ENCODE measurements around the gene FGD6.

DNA sequence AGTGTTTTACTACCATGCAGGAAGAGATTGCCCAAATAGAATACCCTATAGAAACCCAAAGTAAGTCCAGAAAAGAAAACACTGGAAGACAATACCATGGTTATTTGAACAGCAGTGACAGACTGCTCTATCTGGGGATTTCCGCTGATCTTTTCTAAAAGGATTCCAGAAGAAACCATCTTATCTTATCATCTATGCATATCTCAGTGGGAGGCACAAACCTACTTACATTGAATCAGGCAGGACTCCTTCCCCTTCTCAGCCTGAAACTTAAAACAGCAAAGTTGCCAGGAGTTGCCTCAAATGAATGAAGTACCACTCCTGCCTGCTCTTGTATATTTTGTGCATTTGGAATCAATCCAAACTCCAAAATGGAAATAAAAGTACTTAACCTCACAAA is 87.2 kb downstream of the FGD6 start:
- TF ChIP-seq, protein P1, sequence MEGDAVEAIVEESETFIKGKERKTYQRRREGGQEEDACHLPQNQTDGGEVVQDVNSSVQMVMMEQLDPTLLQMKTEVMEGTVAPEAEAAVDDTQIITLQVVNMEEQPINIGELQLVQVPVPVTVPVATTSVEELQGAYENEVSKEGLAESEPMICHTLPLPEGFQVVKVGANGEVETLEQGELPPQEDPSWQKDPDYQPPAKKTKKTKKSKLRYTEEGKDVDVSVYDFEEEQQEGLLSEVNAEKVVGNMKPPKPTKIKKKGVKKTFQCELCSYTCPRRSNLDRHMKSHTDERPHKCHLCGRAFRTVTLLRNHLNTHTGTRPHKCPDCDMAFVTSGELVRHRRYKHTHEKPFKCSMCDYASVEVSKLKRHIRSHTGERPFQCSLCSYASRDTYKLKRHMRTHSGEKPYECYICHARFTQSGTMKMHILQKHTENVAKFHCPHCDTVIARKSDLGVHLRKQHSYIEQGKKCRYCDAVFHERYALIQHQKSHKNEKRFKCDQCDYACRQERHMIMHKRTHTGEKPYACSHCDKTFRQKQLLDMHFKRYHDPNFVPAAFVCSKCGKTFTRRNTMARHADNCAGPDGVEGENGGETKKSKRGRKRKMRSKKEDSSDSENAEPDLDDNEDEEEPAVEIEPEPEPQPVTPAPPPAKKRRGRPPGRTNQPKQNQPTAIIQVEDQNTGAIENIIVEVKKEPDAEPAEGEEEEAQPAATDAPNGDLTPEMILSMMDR (IDR thresholded peaks at IDR 0.05), result no peak
- TF ChIP-seq POLR2A (IDR thresholded peaks at IDR 0.05), result no peak
